HG03342 (cell line): Measurements from ENCODE around the gene DAG1.
A peak's percentile ranks its signal among the peaks of the same experiment; 100 is the strongest.

Source experiments
- ATAC-seq: cut with Tn5 transposase; IDR thresholded peaks from one replicate; pipeline ENCODE4 v1.9.1; 2021; ENCODE audit warnings: mild to moderate bottlenecking, moderate library complexity; ENCODE audit not compliant: unreplicated experiment

The DAG1 gene

GRCh38 chr3:49552087-49552486, 82.0 kb downstream of the DAG1 start:
- no peak for ATAC-seq

DNA sequence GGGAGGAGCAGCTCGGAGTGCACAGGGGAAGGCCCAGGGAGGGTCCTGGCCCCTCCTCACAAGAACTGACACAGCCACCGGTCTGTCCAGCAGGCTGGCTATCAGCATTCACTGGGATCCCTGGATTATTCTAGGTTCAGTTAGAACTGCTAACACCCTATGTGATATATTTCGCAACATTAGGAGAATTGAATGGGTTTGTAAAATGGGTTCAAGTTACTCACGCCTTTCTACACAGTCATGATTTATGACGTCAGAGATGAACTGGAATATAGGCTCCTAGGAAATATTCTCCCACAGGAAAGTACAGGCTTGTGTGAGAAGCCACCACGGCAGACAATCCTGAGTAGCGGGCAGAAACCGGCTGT, 83.2 kb downstream of the DAG1 start:
- ATAC-seq: no peak

DNA sequence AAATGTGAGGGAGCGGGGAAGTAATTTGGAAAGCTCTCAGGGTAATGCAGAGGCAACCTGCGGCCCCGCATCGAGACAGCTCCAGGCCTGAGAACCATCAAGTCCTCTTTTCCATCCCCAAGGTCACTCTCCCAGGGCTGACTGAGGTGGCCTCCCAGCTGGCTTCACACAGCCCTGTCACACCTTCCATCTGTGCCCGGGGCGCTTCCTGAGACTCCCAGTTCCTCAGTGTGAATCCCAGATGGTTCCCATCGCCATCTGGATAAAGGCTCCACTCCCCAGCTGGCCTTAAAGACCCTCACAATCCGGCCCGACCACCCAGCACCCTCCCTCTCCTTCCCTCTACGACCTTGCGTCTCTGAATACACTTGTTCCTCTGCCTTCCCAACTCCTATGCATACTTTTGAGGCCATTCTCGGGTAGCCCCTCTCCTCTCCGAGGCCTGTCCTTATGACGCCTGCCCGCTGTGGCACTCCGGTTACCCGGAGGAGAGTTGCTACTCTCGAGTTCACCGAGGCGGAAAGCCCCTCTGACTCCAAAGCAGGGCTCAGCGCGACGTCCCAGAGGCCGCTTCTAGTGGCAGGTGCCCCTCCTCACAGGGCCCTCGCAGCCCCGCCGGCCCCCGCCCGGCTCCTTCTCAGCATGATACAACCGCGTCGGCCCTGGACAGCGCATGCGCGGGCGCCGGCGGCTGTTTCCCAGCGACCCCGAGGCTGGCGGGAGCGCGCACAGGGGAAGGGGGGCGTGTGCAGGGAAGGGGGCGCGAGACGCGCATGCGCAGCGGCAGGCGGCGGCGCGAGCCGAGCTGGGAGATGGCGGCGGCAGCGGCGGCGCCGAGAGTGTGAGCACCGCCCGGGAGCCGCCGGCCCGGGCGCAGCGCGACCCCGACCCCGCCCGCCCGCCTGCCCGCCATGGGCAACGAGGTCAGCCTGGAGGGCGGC, 83.9 kb downstream of the DAG1 start, which contains the start of gene BSN:
BSN (plus strand) TSS at position 786 of the 941 bp plus-strand sequence; CDS start at position 912, 126 bp downstream.
- peak; percentile 82 for ATAC-seq

GRCh38 chr3:49554633-49555265, 84.7 kb downstream of the DAG1 start:
- peak; percentile 65 for ATAC-seq

DNA sequence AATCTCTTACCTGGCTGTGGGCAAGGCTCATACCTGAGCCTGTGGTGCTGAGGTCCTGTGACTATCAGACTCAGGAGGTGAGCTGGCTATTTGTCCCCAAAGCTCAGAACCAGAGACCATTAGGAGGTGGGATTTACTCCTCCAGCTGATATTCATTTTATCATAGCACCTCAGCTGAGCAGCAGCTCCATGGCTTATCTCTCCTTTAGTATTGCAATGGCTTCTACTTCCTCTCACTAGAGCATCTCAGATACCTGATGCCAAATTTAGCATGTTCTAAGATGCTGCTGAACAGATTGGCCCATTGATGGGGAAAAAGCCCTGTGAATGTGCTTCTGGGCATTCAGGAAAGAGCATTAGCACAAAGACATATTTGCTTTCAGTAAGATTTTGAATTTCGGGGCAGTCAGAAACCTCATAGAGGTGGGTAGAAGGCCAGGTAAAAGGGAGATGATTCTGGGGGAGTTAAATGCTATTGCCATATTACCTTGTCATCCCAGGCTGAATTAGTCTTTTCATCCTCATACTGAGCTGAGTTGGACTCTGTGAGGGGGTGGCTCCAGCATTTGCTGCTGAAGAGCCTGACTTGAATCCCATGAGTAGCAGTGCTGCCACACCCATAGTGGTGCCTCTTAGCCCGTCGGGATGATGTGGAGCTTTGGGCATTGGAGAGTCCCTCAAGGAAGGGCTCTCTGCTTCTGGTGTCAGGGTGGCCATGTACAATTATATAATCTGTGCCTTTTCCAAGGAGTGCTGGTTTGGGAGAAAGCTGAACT, 86.6 kb downstream of the DAG1 start:
- no peak for ATAC-seq

- ATAC-seq: no peak
Measured at GRCh38 chr3:49563040-49563578, 93.0 kb downstream of the DAG1 start.

DNA sequence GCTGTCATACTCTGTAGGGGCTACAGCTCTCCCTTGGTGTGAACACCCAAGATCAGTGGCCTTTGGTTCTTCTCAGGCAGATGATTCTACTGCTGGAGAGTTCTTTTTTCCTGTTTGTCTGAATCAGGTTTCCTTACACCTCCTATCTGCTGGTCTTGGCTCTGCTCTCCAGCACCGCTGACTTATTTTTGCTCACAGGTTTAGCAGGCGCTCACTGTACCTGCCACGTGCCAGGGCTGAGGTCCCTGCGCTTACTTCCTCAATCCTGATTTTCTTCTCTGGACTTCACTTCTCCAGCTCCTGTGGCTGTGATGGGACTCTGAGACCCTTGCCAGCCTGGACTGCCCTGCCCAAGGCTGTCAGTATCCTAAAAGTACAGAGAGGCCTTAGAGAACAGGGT, 93.7 kb downstream of the DAG1 start:
- ATAC-seq: no peak

GRCh38 chr3:49566312-49566711, 96.2 kb downstream of the DAG1 start:
- no peak for ATAC-seq

- ATAC-seq: no peak
Measured at GRCh38 chr3:49567406-49567805, 97.3 kb downstream of the DAG1 start.

GRCh38 chr3:49568965-49569364, 98.9 kb downstream of the DAG1 start:
- no peak for ATAC-seq

DNA sequence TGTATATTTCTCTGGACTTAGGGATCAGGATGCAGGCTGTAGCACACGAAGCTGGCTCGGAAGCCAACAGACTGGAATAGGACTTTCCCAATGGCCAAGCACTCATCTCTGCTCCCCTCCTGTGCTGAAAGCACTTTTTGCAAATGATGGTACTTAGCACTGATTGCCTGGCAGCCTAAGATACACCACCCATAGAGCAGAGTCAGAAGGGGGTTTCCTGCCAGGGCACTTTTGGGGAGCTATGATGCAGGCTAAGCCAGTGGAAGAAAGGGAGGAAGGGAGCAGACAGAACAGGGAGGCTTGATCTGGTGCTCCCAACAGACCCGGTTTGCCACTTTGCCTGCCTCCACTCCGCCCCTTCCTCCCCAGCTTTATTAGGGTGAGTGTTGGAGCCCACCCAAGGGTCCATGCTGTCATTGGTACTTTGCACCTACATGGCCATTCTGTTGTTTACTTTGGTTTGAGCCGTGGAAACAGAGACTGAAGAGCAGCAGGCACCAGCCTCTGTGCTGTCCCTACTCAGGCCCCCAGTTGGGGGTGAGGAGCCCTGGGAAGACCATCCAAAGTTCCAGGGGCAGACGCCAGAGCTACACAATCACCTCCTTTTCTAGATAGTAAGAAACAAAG, 100.1 kb downstream of the DAG1 start:
- ATAC-seq: no peak

DNA sequence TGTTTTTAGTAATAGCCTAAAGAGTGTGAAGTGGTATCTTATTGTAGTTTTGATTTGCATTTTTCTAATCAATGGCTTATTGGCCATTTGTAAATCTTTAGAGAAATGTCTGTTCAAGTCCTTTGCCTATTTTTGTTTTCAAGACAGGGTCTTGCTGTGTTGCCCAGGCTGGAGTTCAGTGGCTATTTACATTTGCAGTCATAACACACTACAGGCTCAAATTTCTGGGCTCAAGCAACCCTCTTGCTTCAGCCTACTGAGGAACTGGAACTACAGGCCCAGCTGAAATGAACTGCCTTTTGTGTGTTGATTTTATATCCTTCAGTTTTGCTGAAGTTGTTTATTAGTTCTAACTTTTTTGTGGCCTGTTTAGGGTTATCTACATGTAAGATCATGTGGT, 112.1 kb downstream of the DAG1 start:
- no peak for ATAC-seq
